Heart right ventricle (tissue), 16 donors: ENCODE measurements around the gene C1QTNF6. TPM values are rescaled to one million over a fixed set of nuclear protein-coding genes. Genes with fewer than 3 reads are reported as not detected.
A peak's percentile ranks its signal among the peaks of the same experiment; 100 is the strongest.

ENCODE experiments used
- ATAC-seq, 8 donors: fragments of 200-7000 bp; cut with Tn5 transposase; one replicate each; pipeline ENCODE4 v1.9.1; 2020; ENCODE audit warnings: mild to moderate bottlenecking in 8 of 8, moderate library complexity in 8 of 8, moderate number of reproducible peaks in 1 of 8
- DNase-seq, 2 donors: peaks; one replicate each; pipeline ENCODE4 v3.0.0-alpha.2; 2020
- H3K27ac ChIP-seq, 10 donors: fragments of 200-600 bp; sonication (generic) in 2 of 10; one replicate each; pipeline versions ENCODE4 v1.5.0 to v1.8.0; 2020 to 2022; ENCODE audit warnings: mild to moderate bottlenecking in 3 of 10
- H3K27me3 ChIP-seq, 7 donors: fragments of 200-600 bp; one replicate each; pipeline ENCODE4 v1.8.0; 2021 to 2022; ENCODE audit warnings: mild to moderate bottlenecking in 2 of 7
- H3K36me3 ChIP-seq, 9 donors: fragments of 200-600 bp; sonication (generic) in 1 of 9; one replicate each; pipeline versions ENCODE4 v1.5.0 to v1.8.0; 2020 to 2022; ENCODE audit warnings: mild to moderate bottlenecking in 2 of 9
- H3K4me1 ChIP-seq, 9 donors: fragments of 200-600 bp; sonication (generic) in 1 of 9; one replicate each; pipeline versions ENCODE4 v1.5.0 to v1.8.0; 2020 to 2022; ENCODE audit warnings: mild to moderate bottlenecking in 4 of 9
- H3K4me3 ChIP-seq, 10 donors: fragments of 200-600 bp; sonication (generic) in 2 of 10; one replicate each; pipeline versions ENCODE4 v1.5.0 to v1.8.0; 2020 to 2022; ENCODE audit warnings: mild to moderate bottlenecking in 7 of 10, moderate library complexity in 2 of 10
- H3K9me3 ChIP-seq, 11 donors: fragments of 200-600 bp in 10 of 11; sonication (generic) in 2 of 11; one replicate each; pipeline versions ENCODE4 v1.5.0 to v1.8.0; 2013 to 2022; ENCODE audit warnings: mild to moderate bottlenecking in 2 of 11, control low read depth in 1 of 11, moderate library complexity in 1 of 11
- WGBS, 2 donors: extraction: QIAGEN DNeasy Blood & Tissue Kit; methylation state at CpG; one replicate each; pipeline ENCODE4 v1.1.7; 2013; ENCODE audit warnings: inconsistent platforms in 1 of 2; 5-methylcytosine and 5-hydroxymethylcytosine counted together
- intact Hi-C, 10 donors: fragments of 100-400 bp; cut with DNase I; formaldehyde crosslinking; loops; one replicate each; pipeline versions ENCODE4 v1.11.1 to v1.14.2; 2022
- polyA plus RNA-seq, 2 donors: library from polyadenylated mRNA; stranded (reverse); fragments of 200-250 nt; gene quantifications; one replicate each; pipeline ENCODE4 v1.2.3, GENCODE V29; 2013
- total RNA-seq, 10 donors: library from RNA; stranded (reverse); fragmentation: NEBNext Ultra II Directional in 3 of 10; extraction: Animal tissue kit (Norgen Biotek cat#: 25700) in 3 of 10; gene quantifications; one replicate each; pipeline versions ENCODE4 v1.2.1 to v1.2.4, GENCODE V29; 2021 to 2023
- TF ChIP-seq, protein P1 (sequence below), 9 donors: fragments of 200-600 bp; sonication (generic) in 2 of 9; IDR thresholded peaks; one replicate each; pipeline versions ENCODE4 v1.5.0 to v1.8.0; 2021 to 2022; ENCODE audit warnings: antibody characterized with exemption in 9 of 9, mild to moderate bottlenecking in 5 of 9, moderate library complexity in 1 of 9
- donor health status: Arrhythmogenic right ventricular cardiomyopathy.
- donor health status: ischemic (EF 13 %, LVEDD 7.1; RV severe dilation, severe dysfunction).
- donor health status: healthy with polysubstance abuse.
- donor health status: DM: no; HTN: yes; CAD: no.
- donor health status: DM: no; HTN: no; CAD: no.
- donor health status: ischemic (EF 25% LVEDD 6.9; RV normal size, moderate dysfunction).
- donor health status: ischemic (EF 25% LVEDD 5.7; RV mildly dilated, moderate dysfunction).
- donor health status: healthy.
- donor health status: DM: yes; HTN: yes; CAD: no.
- donor health status: Ischemic cardiomyopathy.
- donor health status: ischemic (EF 35%, LVEDD 5.7; RV mildly dilated, moderate dysfunction).
- donor health status: nonischemic (EF 11% LVEDD 7.7; RV severe dilation, severe dysfunction).
- donor health status: DM: yes; HTN: yes; CAD: no.
- donor health status: PGD.
- donor health status: ischemic (EF 29% LVEDD 5.4; RV normal size, mild dysfunction).
- donor health status: nonischemic (EF 23%, LVEDD 6.1; RV moderate dilation, normal function).

C1QTNF6 gene
- total and polyA plus RNA-seq, 12 donors = 0.51 to 6.4 (median 1.5) TPM

DNA sequence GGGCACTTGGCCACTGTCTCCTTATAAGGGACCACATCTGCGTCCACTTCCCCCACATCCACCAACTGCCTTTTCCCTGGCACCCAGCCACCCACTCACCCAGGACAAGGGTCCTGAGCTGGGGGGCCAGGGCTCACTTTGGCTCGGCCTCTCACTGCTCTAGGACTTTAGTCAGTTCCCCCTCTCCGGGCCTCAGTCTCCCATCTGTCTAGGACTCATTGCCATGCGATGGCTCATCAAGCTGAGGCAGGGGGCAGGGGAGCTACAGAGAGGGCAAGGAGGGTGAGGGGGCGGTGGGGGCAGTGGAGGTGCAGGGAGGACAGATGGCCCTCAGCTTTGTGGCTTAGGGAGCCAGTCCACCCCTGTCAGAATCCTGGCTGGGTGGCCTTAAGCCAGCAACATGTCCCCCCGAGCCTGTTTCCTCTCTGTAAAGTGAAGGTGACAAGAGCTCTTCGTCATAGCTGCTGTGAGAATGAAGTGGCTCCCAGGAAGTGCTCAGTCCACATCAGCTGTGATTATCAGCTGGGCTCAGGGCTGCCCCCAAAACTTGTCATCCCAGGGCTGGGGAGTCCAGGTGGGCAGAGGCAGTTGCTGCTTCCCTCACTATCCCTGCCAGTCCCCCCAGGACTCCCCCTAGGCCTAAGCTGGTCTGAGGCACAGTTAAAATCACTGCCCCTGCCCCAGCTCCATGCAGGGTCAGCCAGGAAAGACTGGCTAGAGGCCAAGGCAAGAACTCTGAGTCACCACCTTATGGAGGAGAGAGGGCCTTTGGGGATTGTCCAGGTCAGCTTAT is 41.2 kb upstream of the C1QTNF6 start:
- TF ChIP-seq, protein P1, sequence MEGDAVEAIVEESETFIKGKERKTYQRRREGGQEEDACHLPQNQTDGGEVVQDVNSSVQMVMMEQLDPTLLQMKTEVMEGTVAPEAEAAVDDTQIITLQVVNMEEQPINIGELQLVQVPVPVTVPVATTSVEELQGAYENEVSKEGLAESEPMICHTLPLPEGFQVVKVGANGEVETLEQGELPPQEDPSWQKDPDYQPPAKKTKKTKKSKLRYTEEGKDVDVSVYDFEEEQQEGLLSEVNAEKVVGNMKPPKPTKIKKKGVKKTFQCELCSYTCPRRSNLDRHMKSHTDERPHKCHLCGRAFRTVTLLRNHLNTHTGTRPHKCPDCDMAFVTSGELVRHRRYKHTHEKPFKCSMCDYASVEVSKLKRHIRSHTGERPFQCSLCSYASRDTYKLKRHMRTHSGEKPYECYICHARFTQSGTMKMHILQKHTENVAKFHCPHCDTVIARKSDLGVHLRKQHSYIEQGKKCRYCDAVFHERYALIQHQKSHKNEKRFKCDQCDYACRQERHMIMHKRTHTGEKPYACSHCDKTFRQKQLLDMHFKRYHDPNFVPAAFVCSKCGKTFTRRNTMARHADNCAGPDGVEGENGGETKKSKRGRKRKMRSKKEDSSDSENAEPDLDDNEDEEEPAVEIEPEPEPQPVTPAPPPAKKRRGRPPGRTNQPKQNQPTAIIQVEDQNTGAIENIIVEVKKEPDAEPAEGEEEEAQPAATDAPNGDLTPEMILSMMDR (IDR thresholded peaks at IDR 0.05) = no peak
- intact Hi-C loops = no loop called here
- ATAC-seq (peak in 4 of 8 donors; percentile 8 to 23 (median 18)), DNase-seq (no peak)
- peaks cover 0 to 68% (median 0%) of the 10 kb centered on the region in 9 donors for H3K36me3 ChIP-seq
- peaks cover 0 to 71% (median 0%) of the 10 kb centered on the region in 9 donors for H3K4me1 ChIP-seq
- H3K27ac ChIP-seq = peak overlapping the region in 3 of 10 donors; percentile 4 to 94 (median 56)
- peak overlapping the region in 1 of 10 donors; percentile 19 for H3K4me3 ChIP-seq
- H3K9me3 ChIP-seq = no peaks in the 10 kb centered on the region
- WGBS, 2 donors = 65 to 69% methylated on average over 7 of the region's 7 CpGs
- H3K27me3 ChIP-seq = peaks cover 0 to 51% (median 24%) of the 10 kb centered on the region in 7 donors

- peaks cover 0 to 60% (median 0%) of the 10 kb centered on the region in 9 donors for H3K36me3 ChIP-seq
- peak in 7 of 8 donors; percentile 9 to 71 (median 47) for ATAC-seq
- H3K27ac ChIP-seq = peak overlapping the region in 3 of 10 donors; percentile 3 to 94 (median 56)
- TF ChIP-seq, protein P1 (IDR thresholded peaks at IDR 0.05) = no peak
- 52 to 64% methylated on average over 20 of the region's 20 CpGs for WGBS, 2 donors
- H3K4me3 ChIP-seq = peak overlapping the region in 1 of 10 donors; percentile 18
- intact Hi-C loops = no loop called here
- peaks cover 0 to 71% (median 0%) of the 10 kb centered on the region in 9 donors for H3K4me1 ChIP-seq
- peaks cover 0 to 48% (median 17%) of the 10 kb centered on the region in 7 donors for H3K27me3 ChIP-seq
- no peaks in the 10 kb centered on the region for H3K9me3 ChIP-seq
- peak in 1 of 2 donors; percentile 20 for DNase-seq
Measured at GRCh38 chr22:37228106-37229011, 40.3 kb upstream of the C1QTNF6 start.

DNA sequence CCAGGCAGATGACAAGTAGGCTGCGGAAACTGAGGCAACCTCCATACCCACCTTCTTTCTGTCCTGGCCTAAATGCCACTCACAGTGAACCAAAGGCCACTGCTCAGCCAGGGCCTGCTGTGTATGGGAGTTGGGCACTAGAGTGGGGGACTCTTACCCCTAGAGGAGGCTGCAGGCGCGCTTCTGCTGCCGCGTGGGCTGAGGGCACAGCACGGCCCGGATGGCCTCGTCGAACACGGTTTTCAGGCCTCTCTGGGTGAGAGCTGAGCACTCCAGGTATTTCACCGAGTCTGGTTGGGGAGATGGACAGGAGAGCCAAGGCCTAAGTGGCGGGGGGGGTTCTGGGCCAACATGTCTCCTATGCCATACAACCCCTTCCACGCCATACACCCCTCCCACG is 38.5 kb upstream of the C1QTNF6 start:
- H3K36me3 ChIP-seq = peaks cover 0 to 44% (median 0%) of the 10 kb centered on the region in 9 donors
- peaks cover 0 to 31% (median 12%) of the 10 kb centered on the region in 7 donors for H3K27me3 ChIP-seq
- TF ChIP-seq, protein P1 (IDR thresholded peaks at IDR 0.05) = no peak
- intact Hi-C loops = no loop called here
- WGBS, 2 donors = 83 to 93% methylated on average over 14 of the region's 14 CpGs
- H3K27ac ChIP-seq = no peak overlapping the region
- H3K4me1 ChIP-seq = peaks cover 0 to 69% (median 0%) of the 10 kb centered on the region in 9 donors
- H3K9me3 ChIP-seq = peaks cover 0 to 5% (median 0%) of the 10 kb centered on the region in 11 donors
- no peak overlapping the region for H3K4me3 ChIP-seq
- DNase-seq (no peak), ATAC-seq (no peak)

- Histone ChIP-seq H3K4me3 (no peak overlapping the region), H3K4me1 (peaks cover 0 to 69% (median 0%) of the 10 kb centered on the region in 9 donors), H3K36me3 (peaks cover 0 to 40% (median 0%) of the 10 kb centered on the region in 9 donors), H3K27me3 (peaks cover 0 to 27% (median 9%) of the 10 kb centered on the region in 7 donors), H3K9me3 (peaks cover 0 to 5% (median 0%) of the 10 kb centered on the region in 11 donors), H3K27ac (no peak overlapping the region)
- 88 to 95% methylated on average over 4 of the region's 4 CpGs for WGBS, 2 donors
- ATAC-seq (no peak), DNase-seq (no peak)
- TF ChIP-seq, protein P1 (IDR thresholded peaks at IDR 0.05) = no peak
- intact Hi-C loops = no loop called here
Measured at GRCh38 chr22:37226087-37226486, 38.0 kb upstream of the C1QTNF6 start.
